HG02884 (cell line): ENCODE data around the gene CD8A.

Source experiments
- ATAC-seq: cut with Tn5 transposase; IDR thresholded peaks from one replicate; pipeline ENCODE4 v1.9.1; 2021; ENCODE audit warnings: mild to moderate bottlenecking, moderate library complexity; ENCODE audit not compliant: unreplicated experiment

The CD8A gene

DNA sequence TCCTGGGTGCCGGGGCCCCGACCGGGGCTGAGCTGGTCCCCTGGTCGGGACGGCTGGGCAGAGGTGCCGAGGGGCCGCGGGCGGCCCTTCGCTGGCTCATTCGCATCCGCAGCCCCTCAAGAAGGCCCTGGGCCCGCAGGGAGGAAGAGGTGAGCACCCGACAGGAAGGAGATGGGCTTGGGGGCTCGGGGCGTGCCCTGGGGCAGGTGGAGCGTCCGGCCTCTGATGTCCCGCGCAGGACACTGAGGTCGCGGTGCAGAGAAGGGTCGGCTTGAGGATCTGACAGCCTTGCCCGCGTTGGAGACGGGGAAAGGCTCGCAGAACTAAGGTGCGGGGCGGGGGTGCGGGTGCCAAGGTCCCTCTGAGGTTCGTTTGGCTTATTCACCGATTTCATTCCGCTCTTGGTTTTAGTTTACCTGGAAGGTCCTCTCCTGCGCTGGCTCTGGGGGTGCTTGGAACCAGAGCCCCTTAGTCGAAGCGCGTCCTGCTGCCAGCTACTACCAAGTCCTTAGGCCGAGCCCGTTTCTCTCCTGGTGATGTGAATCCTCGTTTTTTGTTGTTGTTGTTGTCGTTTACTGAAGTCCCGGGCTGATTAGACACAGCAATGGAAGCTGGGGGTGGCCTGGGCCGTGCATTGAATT is 18.9 kb upstream of the CD8A start:
- no peak for ATAC-seq

- ATAC-seq = peak; percentile 93
Observed at GRCh38 chr2:86808315-86809161, 17.8 kb upstream of the CD8A start.

- ATAC-seq = peak; percentile 25
Observed at GRCh38 chr2:86807468-86808275, 17.0 kb upstream of the CD8A start.

DNA sequence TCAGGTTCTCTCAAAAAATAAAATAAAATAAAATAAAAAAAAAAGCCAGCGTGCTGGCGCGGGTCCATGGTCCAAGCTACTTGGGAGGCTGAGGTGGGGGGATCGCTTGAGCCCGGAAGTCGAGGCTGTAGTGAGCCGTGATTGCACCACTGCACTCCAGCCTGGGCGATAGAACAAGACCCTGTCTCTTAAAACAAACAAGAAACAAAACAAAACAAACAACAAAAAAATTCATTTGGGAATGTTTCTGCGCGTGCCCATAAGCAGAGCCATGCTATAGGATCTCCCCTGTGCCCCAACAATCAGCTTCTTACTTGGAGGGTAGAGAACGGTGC is 16.4 kb upstream of the CD8A start:
- no peak for ATAC-seq

DNA sequence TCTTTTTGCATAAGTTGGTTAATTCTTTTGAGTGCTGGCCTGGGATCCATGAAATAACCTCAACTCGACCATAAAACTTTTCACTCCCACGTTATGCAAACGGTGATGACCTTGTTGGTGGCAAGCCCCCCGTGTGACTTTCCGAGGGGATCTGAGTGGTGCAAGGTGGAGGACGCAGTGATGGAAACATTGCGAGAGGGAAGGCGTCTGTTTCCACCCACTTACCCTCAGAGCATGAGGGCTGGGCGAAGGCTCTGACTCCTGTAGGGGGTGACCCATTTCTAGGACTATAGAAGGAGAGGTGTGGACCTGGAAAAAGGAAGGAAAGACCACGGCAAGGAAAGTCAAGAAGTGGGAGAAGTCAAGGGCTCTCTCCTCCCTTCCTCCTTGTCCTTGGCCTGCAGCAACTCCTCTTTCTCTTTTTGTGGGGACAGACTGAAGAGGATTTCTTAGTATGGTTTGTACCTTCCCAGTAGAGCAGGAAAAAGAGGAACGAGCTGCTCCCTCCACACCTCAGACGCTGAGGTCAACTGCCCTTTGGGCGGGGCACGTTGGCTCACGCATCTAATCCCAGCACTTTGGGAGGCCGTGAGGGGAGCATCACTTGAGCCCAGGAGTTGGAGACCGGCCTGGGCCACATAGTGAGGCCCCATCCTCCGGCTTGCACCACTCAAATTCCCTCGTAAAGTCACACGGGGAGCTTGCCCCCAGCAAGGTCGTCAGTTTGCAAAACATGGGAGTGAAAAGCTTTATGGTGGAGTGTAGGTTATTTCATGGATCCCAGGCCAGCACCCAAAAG is 15.5 kb upstream of the CD8A start:
- ATAC-seq = no peak

DNA sequence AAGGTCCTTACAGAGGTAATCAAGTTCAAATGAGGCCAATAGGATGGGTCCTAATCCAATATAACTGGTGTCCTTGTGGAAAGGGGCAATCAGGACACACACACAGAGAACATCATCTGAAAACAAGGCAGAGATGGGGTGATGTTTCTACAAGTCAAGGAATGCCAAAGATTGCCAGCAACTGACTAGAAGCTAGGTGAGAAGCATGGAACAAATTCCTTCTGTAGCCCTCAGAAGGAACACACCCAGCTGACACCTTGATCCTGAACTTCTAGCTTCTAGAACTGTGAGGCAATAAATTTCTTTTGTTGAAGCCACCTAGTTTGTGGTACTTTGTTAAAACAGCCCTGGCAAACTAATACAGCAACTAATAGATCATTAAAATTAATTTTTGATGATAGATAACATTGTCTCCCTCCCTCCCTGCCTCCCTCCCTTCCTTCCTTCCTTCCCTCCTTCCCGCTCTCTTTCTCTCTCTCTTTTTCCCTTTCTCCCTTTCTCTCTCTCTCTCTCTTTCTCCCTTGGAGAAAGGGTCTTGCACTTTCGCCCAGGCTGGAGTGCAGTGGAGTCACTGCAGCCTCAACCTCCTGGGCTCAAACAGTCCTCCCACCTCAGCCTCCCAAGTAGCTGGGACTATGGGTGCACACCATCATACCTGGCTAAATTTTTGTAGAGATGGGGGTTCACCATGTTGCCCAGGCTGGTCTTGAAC is 10.3 kb upstream of the CD8A start:
- no peak for ATAC-seq

- ATAC-seq = no peak
Observed at GRCh38 chr2:86794861-86795260, 4.1 kb upstream of the CD8A start.

GRCh38 chr2:86793752-86794151 is 3.0 kb upstream of the CD8A start:
- ATAC-seq = no peak

GRCh38 chr2:86791573-86791972 is 860 bp upstream of the CD8A start:
- ATAC-seq = no peak

GRCh38 chr2:86790134-86790675 is 508 bp downstream of the CD8A start:
- no peak for ATAC-seq

GRCh38 chr2:86789687-86790133 is 1.0 kb downstream of the CD8A start:
- no peak for ATAC-seq

- ATAC-seq = no peak
Observed at GRCh38 chr2:86788881-86789686, 1.6 kb downstream of the CD8A start.

DNA sequence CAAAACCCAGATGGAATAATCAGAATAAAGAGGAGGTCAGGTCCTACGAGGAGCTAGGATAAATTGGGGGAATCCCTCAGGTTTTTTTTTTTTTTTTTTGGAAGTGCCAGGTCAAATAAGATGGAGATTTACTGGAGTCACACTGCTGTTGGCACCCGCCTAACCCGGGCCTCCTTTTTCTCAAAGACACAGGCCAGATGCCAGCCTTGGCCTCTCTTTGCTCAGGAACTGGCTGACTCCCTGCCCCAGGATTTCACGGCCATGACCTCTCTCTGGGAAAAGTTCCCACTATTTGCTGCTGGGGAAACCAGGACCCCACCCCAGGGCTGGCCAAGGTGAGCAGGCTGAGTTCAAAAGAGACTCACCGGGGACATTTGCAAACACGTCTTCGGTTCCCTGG is 2.5 kb downstream of the CD8A start:
- ATAC-seq = no peak

DNA sequence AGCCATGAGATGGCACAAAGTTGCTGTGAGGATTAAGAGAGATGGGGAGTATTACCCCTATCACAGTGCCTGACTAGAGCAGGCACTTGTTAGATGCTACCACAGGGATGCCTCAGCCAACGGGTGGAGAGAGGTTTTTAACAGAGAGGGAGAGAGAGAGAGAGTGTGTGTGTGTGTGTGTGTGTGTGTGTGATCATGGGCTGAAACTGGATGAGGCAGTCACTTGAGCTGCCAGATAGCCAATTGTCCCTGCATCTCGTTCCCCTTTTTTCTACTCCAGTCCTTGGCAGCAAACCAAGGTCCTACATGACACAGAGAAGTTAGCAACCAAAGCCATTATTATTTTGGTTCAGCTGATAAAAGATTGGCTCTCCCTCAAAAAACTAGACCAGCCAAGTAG is 3.0 kb downstream of the CD8A start:
- ATAC-seq = no peak

DNA sequence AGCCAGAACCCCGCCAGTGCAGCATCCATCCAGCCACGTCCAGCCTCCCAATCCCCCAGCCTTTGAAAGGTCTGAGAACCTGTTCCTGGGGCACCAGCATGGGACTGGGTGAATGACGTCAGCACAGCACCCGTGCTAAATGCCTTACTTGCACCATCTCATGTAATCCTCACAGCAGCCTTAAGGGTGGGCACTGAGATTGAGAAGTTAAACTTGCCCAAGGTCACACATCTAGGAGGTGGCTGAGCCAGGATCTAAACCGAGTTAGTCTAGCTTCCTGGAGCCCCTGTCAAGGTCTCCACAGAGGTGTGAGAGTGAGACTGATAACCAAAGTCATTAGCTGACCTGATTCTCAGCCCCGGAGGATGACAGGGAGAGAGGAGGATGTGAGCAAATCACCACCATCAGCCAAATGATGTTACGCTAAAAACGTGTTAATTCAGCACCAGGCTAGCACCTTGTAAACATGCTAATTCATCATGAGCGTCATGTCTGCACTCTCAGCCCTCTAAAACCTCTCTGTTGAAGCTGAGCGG is 4.6 kb downstream of the CD8A start:
- no peak for ATAC-seq

GRCh38 chr2:86785456-86785855 is 5.3 kb downstream of the CD8A start:
- no peak for ATAC-seq

- ATAC-seq = peak; percentile 93
Observed at GRCh38 chr2:86783615-86784339, 6.9 kb downstream of the CD8A start.

DNA sequence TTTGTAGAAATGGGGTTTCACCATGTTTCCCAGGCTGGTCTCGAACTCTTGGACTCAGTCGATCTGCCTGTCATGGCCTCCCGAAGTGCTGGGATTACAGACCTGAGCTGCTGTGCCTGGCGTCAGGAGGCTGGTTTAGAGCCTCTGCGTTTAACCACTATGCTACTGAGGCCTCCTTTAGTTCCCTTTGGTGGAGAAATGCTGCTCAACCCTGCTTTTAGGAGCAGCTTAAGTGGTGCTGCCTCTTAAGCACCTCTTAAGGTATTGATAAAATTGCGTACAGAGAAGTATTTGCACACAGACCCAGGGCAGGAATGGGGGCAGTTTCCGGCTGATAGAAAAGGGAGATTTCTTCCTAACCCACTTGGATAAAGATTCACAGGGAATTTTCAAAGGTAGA is 8.0 kb downstream of the CD8A start:
- ATAC-seq = no peak
